ENCODE data around the gene AMBP. TPM values are rescaled to one million over a fixed set of nuclear protein-coding genes. Genes with fewer than 3 reads are reported as not detected.
"Not testable (repeated sequence)": the region's sequence is repeated elsewhere in the genome, so short reads cannot be mapped to it uniquely, and the experiment has no call there.

The AMBP gene
- polyA plus RNA-seq, 3 donors, result 1.4 to 2.4 (median 1.7) TPM

DNA sequence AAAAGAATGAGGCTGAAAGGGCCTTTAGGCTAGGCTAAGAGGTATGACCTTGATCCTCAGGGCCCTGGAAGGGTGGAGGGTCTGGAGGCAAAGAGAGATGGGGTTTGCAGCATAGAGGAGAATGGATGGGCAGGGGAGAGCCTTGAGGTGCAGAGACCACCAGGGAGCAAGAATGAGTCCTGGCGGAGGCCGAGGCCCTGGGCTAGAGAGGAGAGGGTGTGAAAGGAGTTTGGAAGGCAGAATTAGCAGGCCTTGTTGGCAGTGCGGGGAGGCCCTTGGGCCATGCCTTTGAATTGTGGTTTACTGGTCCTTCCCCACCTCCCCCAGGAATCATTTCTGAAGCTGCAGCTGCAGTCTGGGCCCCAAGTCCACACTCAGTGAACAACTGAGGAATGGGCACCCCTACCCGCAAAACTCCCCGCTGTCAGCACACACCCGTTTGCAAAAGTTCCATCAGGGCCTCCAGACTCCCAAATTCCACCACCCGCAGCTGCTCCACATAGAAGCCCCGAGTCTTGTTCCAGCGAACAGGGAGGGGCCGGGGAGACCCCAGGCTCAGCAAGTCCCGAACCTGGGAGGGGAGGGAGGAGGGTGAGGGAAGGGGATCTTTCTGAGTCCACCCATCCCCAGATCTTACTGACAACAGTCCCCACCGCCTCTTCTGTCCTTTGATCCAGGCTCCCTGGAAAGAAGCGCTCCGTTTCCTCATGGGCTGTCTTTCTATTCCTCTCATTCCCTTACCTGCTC, 18.9 kb upstream of the AMBP start:
- DNase-seq (ENCODE audit: extremely low read depth in 1 of 11, low read depth in 9 of 11, low spot score in 4 of 11), result no peak

DNA sequence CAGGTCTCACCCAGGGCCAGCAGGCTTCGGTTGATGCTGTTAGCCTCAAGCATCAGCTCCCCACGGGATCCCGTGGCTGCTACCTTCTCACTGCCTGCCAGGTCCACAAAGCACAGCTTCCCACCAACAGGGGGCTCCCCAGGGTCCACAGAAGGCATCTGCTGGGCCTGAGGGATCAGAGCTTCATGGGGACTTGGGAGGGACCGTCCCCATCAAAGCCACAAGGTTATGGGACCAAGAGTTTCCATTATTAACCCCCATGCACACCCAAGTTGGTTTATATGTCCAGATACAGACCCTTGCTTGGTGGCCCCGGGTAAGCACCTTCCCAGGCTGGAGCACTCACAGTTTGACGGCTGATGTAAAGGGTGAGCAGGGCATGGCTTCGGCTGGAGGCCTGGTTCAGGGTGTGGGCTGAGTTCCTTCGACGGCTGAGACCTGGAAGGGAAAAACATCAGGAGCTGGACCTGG, 18.0 kb upstream of the AMBP start:
- DNase-seq (ENCODE audit: extremely low read depth in 1 of 11, low read depth in 9 of 11, low spot score in 4 of 11), result no peak

DNA sequence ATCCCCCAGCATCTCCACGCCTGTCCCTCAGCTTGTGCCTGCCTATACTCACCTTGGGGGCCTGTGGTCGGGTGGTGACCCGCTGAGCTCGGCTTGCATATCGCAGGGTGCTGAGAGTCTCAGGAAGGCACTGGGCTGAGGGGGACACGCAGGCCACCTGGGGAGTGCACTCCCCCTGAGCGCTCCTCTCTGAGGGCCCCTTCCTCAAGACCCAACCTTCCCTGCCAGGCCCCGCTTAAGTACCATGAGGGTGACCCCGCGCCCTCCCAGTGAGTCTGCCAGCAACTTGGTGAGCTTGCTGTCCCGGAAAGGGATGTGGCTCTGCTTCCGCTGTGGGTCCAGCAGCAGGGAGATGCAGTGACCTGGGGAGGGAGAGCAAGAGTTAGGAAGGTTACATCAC, 16.9 kb upstream of the AMBP start:
- no peak for DNase-seq (ENCODE audit: extremely low read depth in 1 of 11, low read depth in 9 of 11, low spot score in 4 of 11)

DNA sequence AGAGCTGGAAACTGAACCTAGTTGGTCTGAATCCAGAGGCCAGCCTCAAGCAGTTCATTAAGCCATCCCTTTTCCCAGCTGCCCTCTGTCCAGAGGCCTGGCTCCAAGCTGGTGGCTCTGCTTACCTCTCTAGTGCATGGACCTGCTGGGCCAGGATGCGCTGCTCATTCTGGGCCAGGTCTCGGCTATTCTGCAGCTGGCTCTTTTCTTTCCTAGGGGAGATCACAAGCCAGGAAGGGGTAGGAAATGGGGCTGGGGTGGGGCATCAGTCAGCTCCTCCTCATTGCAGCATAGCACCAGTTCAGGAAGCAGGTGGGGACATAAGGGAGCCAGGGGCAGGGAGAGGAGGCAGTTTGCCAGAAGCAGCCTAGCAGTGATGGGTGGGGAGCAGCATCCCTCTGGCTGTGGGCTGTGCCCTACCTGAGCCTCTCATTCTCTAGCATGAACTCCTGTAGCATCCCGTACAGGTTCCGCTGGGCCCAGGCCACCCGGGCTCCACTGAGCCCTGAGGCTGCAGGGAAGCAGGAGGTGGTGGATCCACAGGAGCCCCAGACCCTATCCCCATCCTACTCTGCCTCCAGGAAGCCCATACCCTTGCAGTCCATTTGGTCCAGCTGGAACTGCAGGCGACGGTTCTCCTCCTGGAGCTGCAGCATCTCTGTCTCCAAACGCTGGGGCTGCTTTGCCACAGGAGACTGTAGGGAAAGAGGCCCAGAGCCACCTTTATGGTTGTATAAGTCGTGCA, 15.8 kb upstream of the AMBP start:
- DNase-seq (ENCODE audit: extremely low read depth in 1 of 11, low read depth in 9 of 11, low spot score in 4 of 11), result no peak

DNA sequence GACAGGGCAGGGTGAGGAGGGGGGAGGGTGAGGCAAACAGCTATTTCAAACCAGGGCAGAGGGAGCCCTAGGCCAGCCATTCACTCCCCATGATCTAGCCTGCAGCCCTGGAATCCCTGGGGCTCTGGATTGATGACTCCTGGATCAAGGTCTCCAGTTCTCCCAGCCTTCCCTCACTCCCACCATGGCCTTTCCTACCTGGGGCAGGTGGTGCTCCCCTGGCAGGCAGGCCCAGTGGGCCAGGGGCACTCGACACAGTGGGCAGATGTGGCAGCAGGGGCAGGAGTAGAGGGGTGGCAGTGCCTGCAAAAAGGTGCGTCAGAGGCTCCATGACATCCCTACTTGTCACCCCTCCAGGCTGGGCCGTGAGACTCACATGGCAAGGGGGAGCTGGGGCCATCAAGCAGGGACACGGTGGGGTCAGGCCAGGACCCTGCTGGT, 15.0 kb upstream of the AMBP start:
- DNase-seq (ENCODE audit: extremely low read depth in 1 of 11, low read depth in 9 of 11, low spot score in 4 of 11), result no peak

DNA sequence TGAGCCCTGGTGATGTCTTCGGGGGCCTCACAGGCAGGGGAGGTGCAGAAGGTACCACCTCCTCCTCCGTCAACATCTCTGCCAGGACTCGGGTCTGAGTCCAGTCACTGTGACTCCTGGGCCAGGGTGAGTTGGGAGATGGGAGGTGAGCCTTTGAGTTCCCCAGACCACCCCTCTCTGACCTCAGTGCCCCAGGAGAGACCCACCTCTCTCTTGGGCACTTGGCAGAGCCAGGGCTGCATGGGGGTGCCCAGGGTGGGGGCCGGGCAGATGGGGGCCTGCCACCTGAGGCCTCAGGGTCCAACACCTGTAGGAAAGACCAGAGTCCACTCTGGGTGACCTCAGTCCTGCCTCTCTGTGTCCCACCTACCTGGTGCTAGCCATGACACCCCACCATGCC, 14.2 kb upstream of the AMBP start:
- DNase-seq (ENCODE audit: extremely low read depth in 1 of 11, low read depth in 9 of 11, low spot score in 4 of 11), result no peak

DNA sequence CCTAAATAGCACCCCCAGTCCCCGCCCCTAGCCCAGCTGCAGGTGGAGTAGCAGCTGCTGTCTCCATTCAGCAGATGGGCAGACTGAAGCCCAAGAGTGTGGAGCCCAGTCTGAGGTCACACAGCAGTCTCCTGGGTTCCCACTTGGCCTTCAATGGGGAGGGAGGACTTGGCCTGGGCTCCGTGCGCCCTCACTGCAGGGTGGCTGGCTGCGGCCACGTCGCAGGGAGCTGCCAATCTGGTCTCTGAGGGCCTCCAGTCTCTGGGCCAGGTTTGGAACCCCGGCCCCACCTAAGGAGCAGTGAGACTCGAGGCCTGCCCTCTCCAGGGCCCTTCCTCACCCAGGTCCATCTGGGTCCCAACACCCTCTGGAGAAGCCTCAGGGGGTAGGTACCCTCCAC, 13.6 kb upstream of the AMBP start:
- no peak for DNase-seq (ENCODE audit: extremely low read depth in 1 of 11, low read depth in 9 of 11, low spot score in 4 of 11)

DNA sequence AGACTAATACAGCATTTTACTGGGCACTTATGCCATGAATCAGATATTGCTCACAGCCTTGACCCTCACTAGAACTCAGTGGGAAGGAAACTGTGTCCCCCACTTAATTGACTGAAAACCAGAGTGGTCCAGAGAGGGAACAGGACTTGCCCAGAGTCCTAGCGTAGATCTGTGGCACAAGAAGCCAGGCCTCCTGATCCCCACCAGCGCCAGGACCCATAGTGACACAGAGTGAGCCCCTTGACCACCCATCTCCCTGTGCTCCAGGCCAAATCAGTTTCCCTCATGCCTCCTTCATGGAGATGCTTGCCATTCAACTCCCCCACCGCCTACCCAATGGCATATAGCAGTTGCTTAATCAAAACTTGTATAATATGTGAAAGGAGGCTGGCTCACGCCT, 12.7 kb upstream of the AMBP start:
- DNase-seq (ENCODE audit: extremely low read depth in 1 of 11, low read depth in 9 of 11, low spot score in 4 of 11), result no peak

DNA sequence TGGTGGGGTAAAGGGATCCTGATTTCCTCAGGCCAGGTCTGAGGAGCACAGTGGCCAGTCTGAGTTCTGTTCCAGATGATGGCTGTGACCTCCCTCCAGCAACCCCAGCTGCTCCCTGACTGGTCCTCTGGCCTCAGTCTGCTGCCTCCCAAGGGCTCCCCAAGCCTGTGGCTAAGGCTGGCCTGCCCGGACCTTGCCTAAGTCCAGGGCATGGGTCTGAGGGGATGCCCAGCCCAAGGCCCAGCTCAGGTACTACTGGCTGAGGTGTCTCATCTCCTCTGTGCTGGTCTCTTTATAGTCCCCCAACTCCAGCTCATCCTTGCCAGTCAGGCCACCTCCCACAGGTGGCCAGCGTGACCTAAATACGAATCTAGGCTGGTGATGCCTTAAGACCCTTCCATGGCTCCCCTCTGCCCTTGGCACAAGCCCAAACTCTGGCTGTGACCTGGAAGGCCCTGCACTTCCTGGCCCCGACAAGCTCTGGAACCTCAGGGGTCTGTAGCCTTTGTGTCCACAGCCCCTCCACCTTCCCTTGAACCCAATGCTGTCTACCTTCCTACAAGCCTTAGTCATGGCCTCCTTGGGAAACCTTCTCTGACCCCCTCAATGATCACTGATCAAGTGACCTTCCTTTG, 11.2 kb upstream of the AMBP start:
- no peak for DNase-seq (ENCODE audit: extremely low read depth in 1 of 11, low read depth in 9 of 11, low spot score in 4 of 11)

DNA sequence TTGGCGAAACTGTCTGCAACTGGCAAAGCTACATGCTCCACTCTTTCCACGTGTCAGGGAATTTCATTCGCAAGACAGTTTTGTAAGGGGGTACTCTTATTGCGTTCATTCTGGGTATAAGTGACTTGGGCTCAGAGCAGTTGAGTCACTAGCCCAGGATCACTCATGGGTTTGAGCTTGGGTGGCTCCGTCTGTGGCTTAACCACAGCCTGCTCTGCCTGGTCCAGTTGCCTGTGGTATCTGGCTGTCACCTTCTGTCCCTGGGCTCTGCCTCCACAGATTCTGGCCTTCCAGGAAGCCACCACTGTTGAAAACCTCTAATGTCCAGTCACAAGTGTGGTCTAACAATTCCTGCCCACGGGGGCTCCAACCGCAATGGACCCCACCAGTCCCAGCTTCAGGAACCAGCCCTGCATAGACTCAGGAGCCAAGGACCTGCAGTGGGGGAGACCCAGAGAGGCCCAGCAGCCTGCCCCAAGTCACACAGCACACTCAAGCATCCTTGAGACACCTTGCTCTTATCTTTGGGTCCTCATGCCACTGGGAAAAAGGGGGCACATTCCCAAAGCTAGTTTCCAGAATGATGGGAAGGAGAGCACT, 10.6 kb upstream of the AMBP start:
- no peak for DNase-seq (ENCODE audit: extremely low read depth in 1 of 11, low read depth in 9 of 11, low spot score in 4 of 11)

DNA sequence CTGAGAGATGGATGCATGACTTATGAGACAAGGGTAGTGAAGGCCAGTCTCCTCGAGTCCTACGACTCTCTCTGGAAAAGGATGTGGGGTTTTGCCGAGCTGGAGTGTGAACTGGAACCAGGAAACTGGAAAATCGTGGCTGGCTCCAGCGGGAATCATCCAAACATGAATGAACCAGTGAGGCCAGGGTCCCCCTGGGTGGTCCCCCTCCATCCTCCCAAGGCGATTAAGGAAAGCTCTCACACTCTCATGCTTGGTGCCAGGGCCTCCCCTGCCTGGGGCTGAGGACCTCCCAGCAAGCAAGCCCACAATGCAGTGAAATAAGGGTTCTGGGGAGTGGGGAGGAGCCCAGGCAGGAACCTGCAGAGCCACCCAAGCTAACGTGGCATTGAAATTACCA, 9.6 kb upstream of the AMBP start:
- no peak for DNase-seq (ENCODE audit: extremely low read depth in 1 of 11, low read depth in 9 of 11, low spot score in 4 of 11)

DNA sequence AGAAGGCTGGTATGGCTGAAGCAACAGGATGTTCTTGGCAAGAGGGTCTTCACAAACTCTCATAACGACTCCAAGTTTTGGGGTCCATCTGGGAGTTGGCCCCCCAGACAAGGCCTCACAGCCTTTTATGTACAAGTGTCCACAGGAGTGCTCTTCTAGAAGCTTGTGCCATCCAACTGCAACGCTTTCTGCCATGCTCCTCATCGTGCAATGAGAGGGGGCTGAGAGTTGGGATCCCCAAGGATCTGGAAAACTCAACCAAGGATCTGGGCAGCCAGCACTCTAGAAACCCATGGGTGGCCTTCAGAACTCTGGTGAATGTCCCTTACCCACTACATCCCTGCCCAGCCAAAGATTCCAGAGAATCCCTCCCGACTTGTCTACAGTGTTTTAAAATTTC, 8.5 kb upstream of the AMBP start:
- no peak for DNase-seq (ENCODE audit: extremely low read depth in 1 of 11, low read depth in 9 of 11, low spot score in 4 of 11)

DNA sequence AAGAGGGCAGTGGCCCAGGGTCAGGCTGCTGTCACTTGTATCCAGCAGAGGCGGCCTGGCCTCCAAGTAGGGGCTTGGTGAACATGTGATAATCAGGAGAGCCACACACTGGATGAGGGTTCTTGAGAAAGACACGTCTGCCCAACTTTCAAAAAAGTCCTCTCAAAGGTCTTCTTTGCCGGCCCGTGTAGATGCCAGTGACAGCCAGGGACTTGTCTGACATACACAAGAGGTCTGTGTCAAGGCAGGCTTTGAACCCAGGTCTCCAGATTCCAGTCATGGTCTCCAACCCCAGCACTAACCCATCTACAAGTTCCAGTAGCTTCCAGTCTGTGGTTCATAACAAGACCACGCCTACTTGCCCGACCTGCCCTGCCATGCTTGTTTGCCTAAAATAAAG, 7.9 kb upstream of the AMBP start:
- DNase-seq (ENCODE audit: extremely low read depth in 1 of 11, low read depth in 9 of 11, low spot score in 4 of 11), result no peak

DNA sequence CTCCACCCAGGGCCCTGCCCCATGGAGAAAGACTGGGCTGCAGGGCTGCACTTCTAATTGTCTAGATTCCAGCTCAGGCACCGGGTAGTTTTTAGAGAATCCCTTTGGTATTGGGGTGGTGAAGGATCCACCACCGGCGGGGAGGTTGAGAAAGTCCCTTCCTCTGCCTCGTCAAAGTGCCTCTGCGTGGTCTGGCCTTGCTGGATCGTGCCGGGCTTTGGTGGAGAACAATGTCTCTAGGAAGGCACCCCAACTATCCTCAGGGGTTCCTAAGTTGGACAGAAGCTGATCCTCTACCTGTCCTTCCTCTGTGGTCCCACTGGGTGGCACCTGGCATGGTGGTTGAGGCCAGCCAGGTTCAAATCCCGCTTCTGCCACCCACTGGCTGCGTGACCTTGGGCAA, 7.3 kb upstream of the AMBP start:
- DNase-seq (ENCODE audit: extremely low read depth in 1 of 11, low read depth in 9 of 11, low spot score in 4 of 11), result no peak

DNA sequence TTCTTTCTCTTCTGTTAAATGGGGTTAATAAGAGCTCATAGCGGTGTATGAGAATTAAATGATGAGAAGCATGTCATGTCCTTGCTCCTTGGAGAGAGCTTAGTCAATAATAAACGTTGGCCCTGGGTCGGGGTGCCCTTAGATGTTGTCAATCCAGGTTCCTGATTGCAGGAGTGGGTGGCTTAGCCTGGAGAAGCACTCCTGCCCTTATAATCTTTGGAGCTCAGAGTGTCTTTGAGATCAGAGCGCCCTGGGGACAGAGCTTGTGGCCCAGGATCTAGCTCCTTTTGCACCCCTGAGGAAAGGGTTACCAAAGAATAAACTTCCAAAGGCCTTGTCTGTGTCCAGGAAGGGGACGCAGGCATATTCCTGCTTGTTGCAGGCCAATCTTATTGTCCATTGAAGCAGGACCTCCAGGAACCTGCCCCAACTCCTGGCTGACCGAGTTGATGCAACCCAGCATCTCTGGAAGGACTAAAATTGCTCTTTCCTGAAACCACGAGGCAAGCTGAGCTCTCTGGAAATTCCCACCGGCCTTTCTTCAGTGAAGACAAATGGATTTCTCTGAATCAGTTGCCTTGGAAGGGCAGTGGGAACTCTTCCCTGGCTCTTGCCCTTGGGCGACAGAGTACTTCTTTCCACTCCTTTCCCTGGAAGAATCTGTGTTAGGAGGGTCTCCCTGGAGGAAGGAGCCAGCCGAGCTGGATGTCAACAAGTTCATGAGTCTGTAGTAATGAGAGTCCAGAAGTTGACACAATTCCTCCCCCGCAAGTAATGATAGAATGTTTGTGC, 6.4 kb upstream of the AMBP start:
- DNase-seq (ENCODE audit: extremely low read depth in 1 of 11, low read depth in 9 of 11, low spot score in 4 of 11), result no peak

DNA sequence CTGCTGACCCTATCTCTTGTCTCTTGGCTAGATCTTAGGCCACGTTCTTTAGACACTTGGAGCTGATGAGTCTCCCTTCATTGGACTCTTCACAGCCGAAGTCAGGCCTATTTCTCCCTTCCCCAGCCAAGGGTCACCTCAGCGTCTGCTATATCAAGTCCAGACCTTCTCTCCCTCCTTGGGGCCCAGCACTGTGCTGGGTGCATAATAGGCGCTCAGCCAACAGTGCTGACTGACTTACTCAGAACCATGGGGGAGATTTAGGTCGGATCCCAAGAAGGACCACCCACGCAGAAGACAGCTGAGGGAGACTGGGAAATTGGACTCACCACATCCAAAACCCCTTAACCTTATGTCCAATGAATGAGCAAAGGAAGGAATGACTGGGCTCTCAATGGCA, 5.6 kb upstream of the AMBP start:
- DNase-seq (ENCODE audit: extremely low read depth in 1 of 11, low read depth in 9 of 11, low spot score in 4 of 11), result no peak

DNA sequence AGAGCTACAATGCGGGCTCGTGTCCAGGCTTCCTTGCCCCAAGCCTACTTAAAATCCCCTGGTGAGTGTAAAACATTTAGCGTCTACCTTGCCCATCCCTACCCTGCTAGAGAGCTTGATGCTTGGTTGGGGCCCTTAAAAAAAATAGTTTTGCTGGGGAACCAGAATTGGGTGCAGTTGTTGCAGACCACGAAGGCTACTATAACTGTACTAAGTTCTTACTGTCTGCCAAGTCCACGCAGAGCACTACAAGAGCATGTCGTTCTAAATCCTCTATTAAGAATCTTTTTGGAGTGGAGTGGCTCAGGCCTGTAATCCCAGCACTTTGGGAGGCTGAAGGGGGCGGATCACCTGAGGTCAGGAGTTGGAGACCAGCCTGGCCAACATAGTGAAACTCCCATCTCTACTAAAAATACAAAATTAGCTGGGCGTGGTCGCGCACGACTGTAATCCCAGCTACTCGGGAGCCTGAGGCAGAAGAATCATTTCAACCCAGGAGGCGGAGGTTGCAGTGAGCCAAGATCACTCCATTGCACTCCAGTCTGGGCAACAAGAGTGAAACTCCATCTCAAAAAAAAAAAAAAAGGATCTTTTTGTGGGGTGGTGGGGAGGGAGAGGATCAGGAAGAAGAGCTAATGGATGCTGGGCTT, 4.8 kb upstream of the AMBP start:
- DNase-seq (ENCODE audit: extremely low read depth in 1 of 11, low read depth in 9 of 11, low spot score in 4 of 11), result not testable (repeated sequence)

DNA sequence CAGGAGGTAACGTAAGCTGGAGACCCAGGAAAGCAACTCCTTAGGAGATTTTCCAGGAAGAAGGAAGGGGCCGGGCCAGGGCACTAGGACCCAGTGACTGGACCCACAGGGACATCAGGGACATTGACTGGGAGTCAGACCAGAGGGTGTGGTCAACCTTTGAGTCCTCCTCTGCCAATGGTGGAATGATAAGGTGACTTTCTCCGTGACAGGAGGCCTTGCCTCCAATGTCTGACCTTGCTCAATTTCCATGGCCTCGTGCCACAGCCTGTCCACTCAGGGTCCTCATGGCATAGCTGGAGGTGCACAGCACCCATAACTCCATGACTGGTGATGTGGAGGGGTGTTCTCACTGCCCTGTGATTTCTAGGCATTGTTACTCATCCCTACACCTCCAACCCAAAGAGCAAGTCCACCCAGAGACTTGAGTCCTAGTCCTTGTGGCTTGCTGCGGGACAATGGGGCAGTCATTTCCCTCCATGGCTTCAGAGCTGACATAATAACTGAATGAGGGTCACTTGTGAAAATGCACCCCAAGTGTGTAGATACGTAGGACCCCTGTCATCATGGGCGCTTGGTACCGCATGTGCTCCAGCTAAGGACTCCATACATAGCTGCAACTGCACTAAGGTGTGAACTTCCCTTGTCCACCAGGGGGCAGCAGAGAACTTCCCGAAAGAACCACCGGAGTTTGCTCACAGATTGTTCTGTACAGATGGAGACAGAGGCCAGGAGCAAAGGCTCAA, 4.1 kb upstream of the AMBP start:
- DNase-seq (ENCODE audit: extremely low read depth in 1 of 11, low read depth in 9 of 11, low spot score in 4 of 11), result peak; percentile 77 to 95 (median 88)

Data from renal cortex interstitium (tissue), 11 donors.